Endothelial cell of umbilical vein (primary cell): ENCODE results near the gene FSD1L.

ENCODE experiments used
- CTCF ChIP-seq, 2 donors: IDR thresholded peaks; 1 replicate in 1 of 2; 2 replicates in 1 of 2; pipeline ENCODE4 v1.5.1; 2011; ENCODE audit warnings: low read length in 2 of 2, mild to moderate bottlenecking in 2 of 2, moderate library complexity in 2 of 2, control low read depth in 1 of 2, inconsistent platforms in 1 of 2, low read depth in 1 of 2; ENCODE audit not compliant: insufficient read depth in 1 of 2; ENCODE audit errors: extremely low read depth in 1 of 2
- EZH2 ChIP-seq: IDR thresholded peaks from 2 replicates; pipeline ENCODE4 v1.6.1; 2012; ENCODE audit warnings: borderline replicate concordance, low read depth, mild to moderate bottlenecking, moderate library complexity, low read length, inconsistent platforms; ENCODE audit not compliant: severe bottlenecking
- FOS ChIP-seq: IDR thresholded peaks from 2 replicates; pipeline ENCODE4 v1.6.1; 2011; ENCODE audit warnings: mild to moderate bottlenecking, low read length, moderate library complexity, borderline replicate concordance; ENCODE audit not compliant: insufficient read depth
- GATA2 ChIP-seq: IDR thresholded peaks from 2 replicates; pipeline ENCODE4 v1.7.0; 2011; ENCODE audit warnings: low read depth, mild to moderate bottlenecking, moderate library complexity, mixed read lengths, low read length; ENCODE audit not compliant: insufficient read length, insufficient read depth
- JUN ChIP-seq: IDR thresholded peaks from 2 replicates; pipeline ENCODE4 v1.6.1; 2011; ENCODE audit warnings: borderline replicate concordance, low read depth; ENCODE audit not compliant: insufficient read length, insufficient read depth
- POLR2A ChIP-seq: IDR thresholded peaks from 2 replicates; pipeline ENCODE4 v1.6.1; 2012; ENCODE audit warnings: low read depth, mild to moderate bottlenecking, control low read depth, low read length
- POLR2AphosphoS5 ChIP-seq: IDR thresholded peaks from 2 replicates; pipeline ENCODE4 v1.6.1; 2012; ENCODE audit warnings: low read depth, mild to moderate bottlenecking, control low read depth, low read length, moderate library complexity; ENCODE audit not compliant: insufficient read depth

- TF ChIP-seq CTCF (IDR thresholded peaks at IDR 0.05; ENCODE audit: extremely low read depth in 1 of 2, insufficient read depth in 1 of 2, low read depth in 1 of 2, low read length in 2 of 2) = no peak
- no peak for TF ChIP-seq JUN
- TF ChIP-seq GATA2 = no peak
- TF ChIP-seq POLR2A = no peak
- no peak for TF ChIP-seq POLR2AphosphoS5
- TF ChIP-seq FOS = no peak
- TF ChIP-seq EZH2 = no peak
These were observed 49.9 kb downstream of the FSD1L start for GRCh38 chr9:105497704-105498103.
